CD4-positive, alpha-beta memory T cell (primary cell): Measurements from ENCODE around the gene RHOBTB1. TPM values are rescaled to one million over a fixed set of nuclear protein-coding genes. Genes with fewer than 3 reads are reported as not detected.

Experiments
- CTCF ChIA-PET: fragments of 350-600 bp; sonication (Branson Sonifier 250); formaldehyde crosslinking; loops from one replicate; lab custom pipeline; 2021; ENCODE audit warnings: inconsistent platforms; ENCODE audit not compliant: partially characterized antibody; lab: Charles Lee
- POLR2A ChIA-PET: fragments of 350-600 bp; sonication (Branson Sonifier 250); formaldehyde crosslinking; loops from one replicate; lab custom pipeline; 2021; ENCODE audit not compliant: partially characterized antibody; lab: Charles Lee
- DNase-seq, 5 donors: peaks; one replicate each; pipeline versions ENCODE4 v3.0.0 to v3.0.0-alpha.2; 2020 to 2022; ENCODE audit warnings: mixed read lengths in 1 of 5
- H3K27ac ChIP-seq: one replicate; pipeline ENCODE4 v1.7.0; 2013; ENCODE audit warnings: low read depth, low read length
- H3K27me3 ChIP-seq: 2 replicates; pipeline ENCODE4 v1.7.0; 2013; ENCODE audit warnings: mild to moderate bottlenecking, low read length, moderate library complexity; ENCODE audit not compliant: insufficient read depth
- H3K36me3 ChIP-seq: 2 replicates; pipeline ENCODE4 v1.7.0; 2013; ENCODE audit warnings: mild to moderate bottlenecking, low read length, moderate library complexity; ENCODE audit not compliant: insufficient read depth
- H3K4me1 ChIP-seq: 2 replicates; pipeline ENCODE4 v1.7.0; 2013; ENCODE audit warnings: mild to moderate bottlenecking, low read length, moderate library complexity; ENCODE audit not compliant: insufficient read depth
- H3K4me3 ChIP-seq, 2 donors: one replicate each; pipeline ENCODE4 v1.7.0; 2013; ENCODE audit warnings: low read length in 2 of 2, mild to moderate bottlenecking in 1 of 2
- H3K9me3 ChIP-seq, 2 donors: one replicate each; pipeline ENCODE4 v1.7.0; 2013; ENCODE audit warnings: low read length in 2 of 2, control low read depth in 1 of 2; ENCODE audit not compliant: control insufficient read depth in 1 of 2
- H3K27ac Mint-ChIP-seq, 7 donors: one replicate each; pipeline ENCODE4 v1.8.0; 2020 to 2021; ENCODE audit warnings: mixed read lengths in 7 of 7, mild to moderate bottlenecking in 6 of 7, inconsistent platforms in 3 of 7, moderate library complexity in 3 of 7
- H3K27me3 Mint-ChIP-seq, 2 donors: one replicate each; pipeline ENCODE4 v1.8.0; 2020 to 2021; ENCODE audit warnings: mixed read lengths in 2 of 2
- H3K36me3 Mint-ChIP-seq, 2 donors: one replicate each; pipeline ENCODE4 v1.8.0; 2020 to 2021; ENCODE audit warnings: mixed read lengths in 2 of 2, inconsistent platforms in 1 of 2, mild to moderate bottlenecking in 1 of 2
- H3K4me1 Mint-ChIP-seq, 4 donors: one replicate each; pipeline ENCODE4 v1.8.0; 2020 to 2021; ENCODE audit warnings: mixed read lengths in 4 of 4, mild to moderate bottlenecking in 1 of 4
- H3K4me3 Mint-ChIP-seq, 8 donors: one replicate each; pipeline ENCODE4 v1.8.0; 2020 to 2021; ENCODE audit warnings: mixed read lengths in 8 of 8, mild to moderate bottlenecking in 7 of 8, moderate library complexity in 6 of 8, inconsistent platforms in 3 of 8
- H3K9me3 Mint-ChIP-seq, 8 donors: one replicate each; pipeline ENCODE4 v1.8.0; 2020 to 2021; ENCODE audit warnings: mixed read lengths in 8 of 8, mild to moderate bottlenecking in 5 of 8, inconsistent platforms in 3 of 8, moderate library complexity in 1 of 8
- intact Hi-C: fragments of 100-400 bp; cut with micrococcal nuclease; formaldehyde crosslinking; loops from one replicate; pipeline ENCODE4 v1.15.1; 2023
- polyA plus RNA-seq, 2 donors: library from polyadenylated mRNA; unstranded; fragments of 300-500 nt; fragmentation: Illumina TruSeq; gene quantifications; one replicate each; pipeline ENCODE4 v1.2.3, GENCODE V29; 2021
- total RNA-seq, 2 experiments: library from RNA; stranded (reverse); gene quantifications; one replicate each; pipeline ENCODE4 v1.2.3, GENCODE V29; 2021

Gene RHOBTB1
- total and polyA plus RNA-seq, 4 experiments from 2014 or later = 0.25 TPM; not detected in 3

- H3K9me3 ChIP-seq = no peaks in the 10 kb centered on the region
- peaks cover 0 to 2% (median 0%) of the 10 kb centered on the region in 8 donors for H3K9me3 Mint-ChIP-seq
- no peaks in the 10 kb centered on the region for H3K4me1 ChIP-seq
- H3K27me3 Mint-ChIP-seq = peaks cover 11 to 25% of the 10 kb centered on the region in 2 donors
- H3K36me3 Mint-ChIP-seq = no peaks in the 10 kb centered on the region
- peaks cover 10% of the 10 kb centered on the region for H3K27me3 ChIP-seq
- H3K4me1 Mint-ChIP-seq = peaks cover 0 to 2% (median under 1%) of the 10 kb centered on the region in 4 donors
- no peak overlapping the region for H3K4me3 ChIP-seq
- intact Hi-C loops = no loop called here
- H3K27ac Mint-ChIP-seq = no peak overlapping the region
- no peaks in the 10 kb centered on the region for H3K36me3 ChIP-seq
- no peak overlapping the region for H3K4me3 Mint-ChIP-seq
- CTCF ChIA-PET = interaction anchor here (1.4 to 2.9 kb wide), 3 partner anchors 10 to 1339 kb away, joined by 5 to 14 read pairs (median 5); no protein-coding TSS in a partner anchor
- POLR2A ChIA-PET = no interaction called here
- no peak for DNase-seq
- H3K27ac ChIP-seq = no peak overlapping the region
Observed at GRCh38 chr10:60965696-60966095, 21.7 kb upstream of the RHOBTB1 start.

- intact Hi-C loops = loop anchor here (1.0 to 5.0 kb wide), 4 partner anchors 148 to 1338 kb away; no protein-coding TSS in a partner anchor
Observed at GRCh38 chr10:60964257-60965235, 20.6 kb upstream of the RHOBTB1 start.

DNA sequence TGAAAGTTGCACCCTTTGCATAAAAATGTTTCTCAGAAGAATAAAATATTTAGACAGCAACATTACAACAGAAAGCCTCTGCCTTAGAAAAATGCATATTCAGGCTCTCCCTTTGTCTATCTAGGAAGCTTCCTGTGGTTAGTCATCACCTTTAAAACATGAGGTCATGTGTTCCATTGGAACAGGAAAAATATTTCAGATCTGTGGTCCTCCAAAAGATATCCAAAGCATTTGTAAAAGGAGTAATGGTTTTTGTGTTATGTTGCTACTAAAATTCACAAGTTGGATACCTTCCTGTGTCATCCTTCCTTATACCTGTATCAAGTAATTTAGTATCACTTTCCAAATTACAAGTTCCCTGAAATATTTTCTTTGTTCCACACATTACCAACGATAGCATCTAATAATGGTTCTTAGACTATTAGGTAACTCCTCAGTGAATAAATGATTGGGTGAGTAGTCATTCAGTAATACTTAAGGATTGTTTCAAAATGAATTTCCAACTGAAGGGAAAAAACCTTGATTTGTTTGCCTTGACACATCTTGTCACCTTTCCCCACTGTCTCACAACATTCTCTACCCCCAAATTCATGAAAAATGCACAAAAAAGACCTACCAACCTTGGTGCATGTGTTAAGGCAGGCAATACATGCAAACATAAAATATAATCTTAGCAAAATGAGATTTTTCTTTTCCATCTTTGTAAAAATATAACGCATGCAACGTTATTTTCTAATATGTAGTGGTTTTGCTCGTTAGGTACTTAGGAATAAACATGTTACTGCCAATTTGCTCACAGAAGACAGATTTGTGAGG lies 19.7 kb upstream of the RHOBTB1 start:
- peaks cover 0 to 2% (median under 1%) of the 10 kb centered on the region in 4 donors for H3K4me1 Mint-ChIP-seq
- peaks cover 15 to 21% of the 10 kb centered on the region in 2 donors for H3K27me3 Mint-ChIP-seq
- Histone ChIP-seq H3K9me3 (no peaks in the 10 kb centered on the region), H3K36me3 (no peaks in the 10 kb centered on the region), H3K4me3 (no peak overlapping the region), H3K27ac (no peak overlapping the region), H3K27me3 (peaks cover 6% of the 10 kb centered on the region), H3K4me1 (no peaks in the 10 kb centered on the region)
- ChIA-PET CTCF (interaction anchor here (0.9 to 2.9 kb wide), 5 partner anchors 8 to 864 kb away, joined by 3 to 14 read pairs (median 5); no protein-coding TSS in a partner anchor), POLR2A (no interaction called here)
- H3K27ac Mint-ChIP-seq = no peak overlapping the region
- DNase-seq = no peak
- no peaks in the 10 kb centered on the region for H3K36me3 Mint-ChIP-seq
- intact Hi-C loops = loop anchor here (1.0 to 5.0 kb wide), 4 partner anchors 147 to 1337 kb away; no protein-coding TSS in a partner anchor
- H3K4me3 Mint-ChIP-seq = no peak overlapping the region
- H3K9me3 Mint-ChIP-seq = no peaks in the 10 kb centered on the region

More at GRCh38 chr10:60964257-60965235, 20.6 kb upstream of the RHOBTB1 start:
- no peak overlapping the region for H3K27ac ChIP-seq
- no peak overlapping the region for H3K4me3 Mint-ChIP-seq
- peaks cover 0 to 2% (median 0%) of the 10 kb centered on the region in 8 donors for H3K9me3 Mint-ChIP-seq
- H3K4me3 ChIP-seq = no peak overlapping the region
- no peaks in the 10 kb centered on the region for H3K36me3 Mint-ChIP-seq
- H3K9me3 ChIP-seq = no peaks in the 10 kb centered on the region
- DNase-seq = peak; percentile 32 to 41 (median 33)
- H3K27me3 Mint-ChIP-seq = peaks cover 15 to 25% of the 10 kb centered on the region in 2 donors
- peaks cover 10% of the 10 kb centered on the region for H3K27me3 ChIP-seq
- POLR2A ChIA-PET = no interaction called here
- CTCF ChIA-PET = interaction anchor here (0.9 to 2.9 kb wide), 7 partner anchors 9 to 1338 kb away, joined by 3 to 14 read pairs (median 5); no protein-coding TSS in a partner anchor
- no peaks in the 10 kb centered on the region for H3K4me1 ChIP-seq
- H3K36me3 ChIP-seq = no peaks in the 10 kb centered on the region
- peaks cover 0 to 2% (median under 1%) of the 10 kb centered on the region in 4 donors for H3K4me1 Mint-ChIP-seq
- H3K27ac Mint-ChIP-seq = no peak overlapping the region

GRCh38 chr10:60962946-60963345 lies 19.0 kb upstream of the RHOBTB1 start:
- Mint-ChIP-seq H3K27me3 (peaks cover 14 to 15% of the 10 kb centered on the region in 2 donors), H3K4me3 (no peak overlapping the region), H3K36me3 (no peaks in the 10 kb centered on the region), H3K4me1 (peaks cover 0 to 2% (median under 1%) of the 10 kb centered on the region in 4 donors), H3K27ac (no peak overlapping the region), H3K9me3 (no peaks in the 10 kb centered on the region)
- Histone ChIP-seq H3K9me3 (no peaks in the 10 kb centered on the region), H3K27ac (no peak overlapping the region), H3K4me3 (no peak overlapping the region), H3K4me1 (no peaks in the 10 kb centered on the region), H3K27me3 (peaks cover 5% of the 10 kb centered on the region), H3K36me3 (no peaks in the 10 kb centered on the region)
- no peak for DNase-seq
- ChIA-PET POLR2A (no interaction called here), CTCF (interaction anchor here (1.4 kb wide), 1 partner anchor 9 kb away, joined by 3 read pairs; no protein-coding TSS in a partner anchor)
- intact Hi-C loops = loop anchor here (5.0 kb wide), 2 partner anchors 861 to 904 kb away; no protein-coding TSS in a partner anchor

DNA sequence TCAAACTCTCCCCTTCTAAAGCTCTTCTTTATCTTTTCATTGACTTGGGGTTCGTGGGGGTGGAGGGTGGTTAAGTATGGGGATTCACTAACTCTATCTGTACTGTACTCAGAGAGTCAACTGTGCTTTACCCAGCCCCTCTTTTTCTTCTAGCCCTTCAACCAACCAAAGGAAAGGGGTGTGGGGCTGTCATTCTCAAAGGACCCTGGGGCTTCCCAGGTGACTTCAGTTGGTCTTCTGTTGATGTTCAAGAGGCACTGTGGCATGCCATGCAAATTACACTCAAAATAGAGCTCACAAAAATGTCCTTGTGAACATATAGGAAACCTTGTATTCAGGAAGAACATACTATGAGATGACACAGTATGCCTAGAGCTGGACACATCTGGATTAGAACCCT lies 16.9 kb upstream of the RHOBTB1 start:
- POLR2A ChIA-PET = no interaction called here
- no peaks in the 10 kb centered on the region for H3K9me3 ChIP-seq
- Mint-ChIP-seq H3K27ac (no peak overlapping the region), H3K36me3 (no peaks in the 10 kb centered on the region), H3K9me3 (no peaks in the 10 kb centered on the region), H3K4me3 (no peak overlapping the region), H3K27me3 (peaks cover 10 to 11% of the 10 kb centered on the region in 2 donors), H3K4me1 (peaks cover 0 to 2% (median under 1%) of the 10 kb centered on the region in 4 donors)
- no peaks in the 10 kb centered on the region for H3K36me3 ChIP-seq
- DNase-seq = no peak
- intact Hi-C loops = loop anchor here (5.0 kb wide), 2 partner anchors 859 to 906 kb away; no protein-coding TSS in a partner anchor
- no peaks in the 10 kb centered on the region for H3K4me1 ChIP-seq
- H3K27me3 ChIP-seq = peaks cover 5% of the 10 kb centered on the region
- H3K4me3 ChIP-seq = no peak overlapping the region
- CTCF ChIA-PET = interaction anchor here (0.7 to 1.4 kb wide), 4 partner anchors 29 to 144 kb away, joined by 3 to 4 read pairs (median 3); no protein-coding TSS in a partner anchor
- H3K27ac ChIP-seq = no peak overlapping the region

GRCh38 chr10:60960031-60960430 lies 16.0 kb upstream of the RHOBTB1 start:
- Mint-ChIP-seq H3K27me3 (peaks cover 8 to 12% of the 10 kb centered on the region in 2 donors), H3K36me3 (no peaks in the 10 kb centered on the region), H3K4me1 (peaks cover 0 to 2% (median under 1%) of the 10 kb centered on the region in 4 donors), H3K27ac (no peak overlapping the region), H3K4me3 (no peak overlapping the region), H3K9me3 (no peaks in the 10 kb centered on the region)
- Histone ChIP-seq H3K27me3 (no peaks in the 10 kb centered on the region), H3K9me3 (no peaks in the 10 kb centered on the region), H3K27ac (no peak overlapping the region), H3K36me3 (no peaks in the 10 kb centered on the region), H3K4me3 (no peak overlapping the region), H3K4me1 (no peaks in the 10 kb centered on the region)
- no peak for DNase-seq
- POLR2A ChIA-PET = no interaction called here
- intact Hi-C loops = loop anchor here (5.0 kb wide), 2 partner anchors 858 to 907 kb away; no protein-coding TSS in a partner anchor
- CTCF ChIA-PET = interaction anchor here (1.3 to 1.4 kb wide), 2 partner anchors 9 to 28 kb away, joined by 3 read pairs; no protein-coding TSS in a partner anchor
